HG03457 (cell line): ENCODE data around the gene SPO11.

Experiments used
- ATAC-seq: cut with Tn5 transposase; IDR thresholded peaks from one replicate; pipeline ENCODE4 v1.9.1; 2021; ENCODE audit warnings: moderate number of reproducible peaks; ENCODE audit not compliant: unreplicated experiment

Gene SPO11

GRCh38 chr20:57374931-57375651, 45.5 kb downstream of the SPO11 start:
- ATAC-seq: no peak

- no peak for ATAC-seq
These were observed 46.1 kb downstream of the SPO11 start for GRCh38 chr20:57375652-57376230.

- no peak for ATAC-seq
These were observed 47.7 kb downstream of the SPO11 start for GRCh38 chr20:57377350-57377749.

GRCh38 chr20:57378107-57378506, 48.5 kb downstream of the SPO11 start:
- ATAC-seq: no peak

- no peak for ATAC-seq
These were observed 49.2 kb downstream of the SPO11 start for GRCh38 chr20:57378646-57379262.

GRCh38 chr20:57379263-57379647, 49.7 kb downstream of the SPO11 start:
- ATAC-seq: no peak

GRCh38 chr20:57380081-57380750, 50.6 kb downstream of the SPO11 start:
- no peak for ATAC-seq

GRCh38 chr20:57381596-57382503, 52.2 kb downstream of the SPO11 start:
- ATAC-seq: no peak

- ATAC-seq: no peak
These were observed 52.9 kb downstream of the SPO11 start for GRCh38 chr20:57382516-57382915.

- no peak for ATAC-seq
These were observed 54.1 kb downstream of the SPO11 start for GRCh38 chr20:57383447-57384347.

- no peak for ATAC-seq
These were observed 54.9 kb downstream of the SPO11 start for GRCh38 chr20:57384486-57384885.

GRCh38 chr20:57384953-57385761, 55.6 kb downstream of the SPO11 start:
- no peak for ATAC-seq

GRCh38 chr20:57385940-57386339, 56.3 kb downstream of the SPO11 start:
- no peak for ATAC-seq

- no peak for ATAC-seq
These were observed 57.2 kb downstream of the SPO11 start for GRCh38 chr20:57386762-57387161.

GRCh38 chr20:57387463-57387862, 57.9 kb downstream of the SPO11 start:
- ATAC-seq: no peak

GRCh38 chr20:57387945-57388371, 58.4 kb downstream of the SPO11 start:
- no peak for ATAC-seq

- ATAC-seq: no peak
These were observed 59.5 kb downstream of the SPO11 start for GRCh38 chr20:57388953-57389694.
